ENCODE results near the gene RSPO4.
"Not testable (repeated sequence)": the region's sequence is repeated elsewhere in the genome, so short reads cannot be mapped to it uniquely, and the experiment has no call there.

The RSPO4 gene

DNA sequence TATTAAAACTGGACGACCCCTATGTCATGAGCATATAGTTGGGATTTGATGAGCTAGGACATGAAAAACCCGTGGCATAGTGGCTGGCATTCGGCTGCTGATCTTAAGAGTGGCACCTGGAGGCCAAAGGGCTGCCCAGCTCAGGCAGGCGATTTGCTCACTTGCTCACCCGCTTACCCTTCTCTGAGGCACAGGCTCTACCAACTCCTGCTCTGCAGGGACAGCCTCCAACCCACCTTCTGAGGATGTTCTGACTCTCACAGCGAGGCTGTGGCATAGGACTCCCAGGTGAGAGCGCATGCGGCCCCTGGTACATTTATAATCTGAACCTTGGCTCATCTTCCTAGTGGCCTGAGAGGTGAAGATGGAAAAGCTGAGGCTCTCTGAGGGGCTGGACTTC, 995 bp downstream of the RSPO4 start:
- H3K36me3 ChIP-seq (ENCODE audit: control insufficient read depth, insufficient read depth, low read length): no peaks in the 10 kb centered on the region
- H3K9ac ChIP-seq (ENCODE audit: low read length): no peak overlapping the region
- no peaks in the 10 kb centered on the region for H3K4me1 ChIP-seq (ENCODE audit: control insufficient read depth, insufficient read depth, low read length)
- peaks cover 16% of the 10 kb centered on the region for H3K27me3 ChIP-seq (ENCODE audit: control insufficient read depth, insufficient read depth, low read length)
- no peak overlapping the region for H3K27ac ChIP-seq (ENCODE audit: low read depth, low read length)
- no peak overlapping the region for H3K4me3 ChIP-seq (ENCODE audit: low read length)

- Histone ChIP-seq H3K4me3 (ENCODE audit: low read length) (no peak overlapping the region), H3K27me3 (ENCODE audit: control insufficient read depth, insufficient read depth, low read length) (peaks cover 16% of the 10 kb centered on the region), H3K4me1 (ENCODE audit: control insufficient read depth, insufficient read depth, low read length) (no peaks in the 10 kb centered on the region), H3K27ac (ENCODE audit: low read depth, low read length) (no peak overlapping the region), H3K9ac (ENCODE audit: low read length) (no peak overlapping the region), H3K36me3 (ENCODE audit: control insufficient read depth, insufficient read depth, low read length) (no peaks in the 10 kb centered on the region)
Measured at GRCh38 chr20:998231-998830, 3.8 kb downstream of the RSPO4 start.

GRCh38 chr20:997486-997885, 4.6 kb downstream of the RSPO4 start:
- H3K36me3 ChIP-seq (ENCODE audit: control insufficient read depth, insufficient read depth, low read length): no peaks in the 10 kb centered on the region
- no peaks in the 10 kb centered on the region for H3K4me1 ChIP-seq (ENCODE audit: control insufficient read depth, insufficient read depth, low read length)
- no peak overlapping the region for H3K27ac ChIP-seq (ENCODE audit: low read depth, low read length)
- no peak overlapping the region for H3K9ac ChIP-seq (ENCODE audit: low read length)
- no peak overlapping the region for H3K4me3 ChIP-seq (ENCODE audit: low read length)
- H3K27me3 ChIP-seq (ENCODE audit: control insufficient read depth, insufficient read depth, low read length): peaks cover 8% of the 10 kb centered on the region

DNA sequence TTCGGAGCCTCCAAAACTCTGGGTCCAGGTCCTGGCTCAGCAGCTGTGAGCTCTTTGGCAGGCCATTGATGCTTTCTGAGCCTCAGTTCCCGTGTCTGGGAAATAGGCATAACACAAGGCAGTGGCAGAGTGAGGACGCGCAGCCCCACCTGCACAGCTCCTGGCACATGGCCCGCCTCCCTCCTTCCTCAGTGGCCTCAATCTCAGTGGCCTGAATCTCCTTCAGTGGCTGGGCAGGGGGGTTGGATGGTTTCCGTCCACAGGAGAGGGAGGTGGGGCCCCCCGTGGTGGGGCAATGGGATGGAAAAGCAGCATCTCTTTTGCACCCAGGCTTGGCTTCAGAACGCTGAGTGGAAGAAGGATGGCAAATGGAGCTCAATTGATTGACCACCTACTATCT, 5.1 kb downstream of the RSPO4 start:
- Histone ChIP-seq H3K9ac (ENCODE audit: low read length) (no peak overlapping the region), H3K27me3 (ENCODE audit: control insufficient read depth, insufficient read depth, low read length) (peaks cover 7% of the 10 kb centered on the region), H3K4me3 (ENCODE audit: low read length) (no peak overlapping the region), H3K4me1 (ENCODE audit: control insufficient read depth, insufficient read depth, low read length) (no peaks in the 10 kb centered on the region), H3K27ac (ENCODE audit: low read depth, low read length) (no peak overlapping the region), H3K36me3 (ENCODE audit: control insufficient read depth, insufficient read depth, low read length) (no peaks in the 10 kb centered on the region)

DNA sequence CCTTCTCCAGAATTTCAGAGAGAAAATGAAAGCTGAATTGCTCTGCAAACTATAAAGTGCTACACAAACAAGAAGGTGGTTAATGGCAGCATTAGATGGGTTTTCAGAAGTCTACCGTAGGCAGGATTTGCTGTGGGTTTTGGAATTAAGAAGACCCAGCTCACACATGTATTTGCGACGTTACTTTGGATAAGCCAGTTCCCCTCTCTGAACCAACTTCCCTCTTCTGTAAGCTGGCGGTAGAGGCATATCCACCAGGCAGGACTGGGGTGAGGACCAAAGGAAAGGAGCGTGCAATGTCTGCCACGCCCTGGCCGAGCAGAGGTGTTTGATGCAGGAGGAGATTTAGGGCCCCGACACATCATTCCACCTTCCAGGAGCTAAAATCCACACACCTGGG, 6.9 kb downstream of the RSPO4 start:
- Histone ChIP-seq H3K27me3 (ENCODE audit: control insufficient read depth, insufficient read depth, low read length) (no peaks in the 10 kb centered on the region), H3K9ac (ENCODE audit: low read length) (no peak overlapping the region), H3K4me1 (ENCODE audit: control insufficient read depth, insufficient read depth, low read length) (no peaks in the 10 kb centered on the region), H3K4me3 (ENCODE audit: low read length) (no peak overlapping the region), H3K36me3 (ENCODE audit: control insufficient read depth, insufficient read depth, low read length) (no peaks in the 10 kb centered on the region), H3K27ac (ENCODE audit: low read depth, low read length) (no peak overlapping the region)

DNA sequence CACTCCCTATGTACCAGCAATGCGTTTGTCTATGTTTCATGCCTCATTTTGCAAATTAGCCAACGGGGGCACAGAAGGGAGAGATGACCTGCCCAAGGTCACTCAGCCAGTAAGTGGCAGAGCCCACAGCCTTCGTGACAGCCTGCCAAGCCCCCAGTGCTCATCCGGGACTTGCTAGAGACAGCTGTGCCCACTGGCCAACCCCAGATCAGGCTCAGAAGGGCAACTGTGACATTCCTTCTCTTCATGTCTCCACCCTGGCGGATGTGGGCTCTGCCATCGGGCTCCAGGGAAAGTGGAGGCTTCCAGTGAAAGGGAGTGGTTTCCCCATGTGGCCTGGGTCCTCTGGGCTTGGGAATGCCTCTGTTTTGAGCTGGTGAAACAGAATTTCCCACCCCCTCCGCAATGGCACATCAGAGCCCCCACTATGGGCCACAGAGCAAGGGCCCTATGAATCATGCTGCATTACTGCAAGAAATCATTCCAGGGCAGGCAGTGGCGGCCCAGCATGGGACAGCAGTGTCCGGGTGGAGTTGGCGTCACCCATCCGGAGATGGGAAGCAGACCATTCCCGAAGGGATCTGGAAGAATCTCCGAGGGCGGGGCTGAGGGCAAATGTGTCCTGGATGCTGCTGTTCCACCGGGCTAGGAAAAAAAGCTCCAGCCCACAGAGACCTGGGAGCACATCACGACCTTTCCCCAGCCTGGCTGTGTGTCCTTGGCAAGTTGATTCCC, 9.1 kb downstream of the RSPO4 start:
- H3K4me3 ChIP-seq (ENCODE audit: low read length): no peak overlapping the region
- no peaks in the 10 kb centered on the region for H3K27me3 ChIP-seq (ENCODE audit: control insufficient read depth, insufficient read depth, low read length)
- H3K4me1 ChIP-seq (ENCODE audit: control insufficient read depth, insufficient read depth, low read length): no peaks in the 10 kb centered on the region
- no peaks in the 10 kb centered on the region for H3K36me3 ChIP-seq (ENCODE audit: control insufficient read depth, insufficient read depth, low read length)
- H3K27ac ChIP-seq (ENCODE audit: low read depth, low read length): no peak overlapping the region
- no peak overlapping the region for H3K9ac ChIP-seq (ENCODE audit: low read length)

DNA sequence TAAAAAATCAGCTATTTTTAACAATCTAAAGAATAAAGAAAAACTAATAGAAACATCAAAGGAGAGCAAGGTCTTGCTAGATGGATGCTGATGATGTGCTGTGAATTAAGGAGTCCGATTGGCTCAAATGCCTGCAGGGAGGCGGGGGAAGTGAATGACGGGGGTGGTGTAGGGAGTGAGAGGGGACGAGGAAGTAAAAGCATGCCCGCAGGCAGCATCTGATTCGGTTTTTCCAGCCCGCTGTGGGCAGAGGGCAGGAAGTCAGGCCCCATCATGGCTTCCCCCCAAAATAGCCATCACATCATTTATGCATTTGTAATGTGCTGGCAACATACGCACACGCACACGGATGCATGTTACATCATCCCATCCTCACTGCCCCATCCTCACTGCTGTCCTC, 10.3 kb downstream of the RSPO4 start:
- Histone ChIP-seq H3K4me3 (ENCODE audit: low read length) (no peak overlapping the region), H3K27me3 (ENCODE audit: control insufficient read depth, insufficient read depth, low read length) (no peaks in the 10 kb centered on the region), H3K4me1 (ENCODE audit: control insufficient read depth, insufficient read depth, low read length) (no peaks in the 10 kb centered on the region), H3K36me3 (ENCODE audit: control insufficient read depth, insufficient read depth, low read length) (no peaks in the 10 kb centered on the region), H3K9ac (ENCODE audit: low read length) (no peak overlapping the region), H3K27ac (ENCODE audit: low read depth, low read length) (no peak overlapping the region)

- Histone ChIP-seq H3K27me3 (ENCODE audit: control insufficient read depth, insufficient read depth, low read length) (no peaks in the 10 kb centered on the region), H3K27ac (ENCODE audit: low read depth, low read length) (no peak overlapping the region), H3K4me1 (ENCODE audit: control insufficient read depth, insufficient read depth, low read length) (no peaks in the 10 kb centered on the region), H3K9ac (ENCODE audit: low read length) (no peak overlapping the region), H3K36me3 (ENCODE audit: control insufficient read depth, insufficient read depth, low read length) (no peaks in the 10 kb centered on the region), H3K4me3 (ENCODE audit: low read length) (no peak overlapping the region)
Measured at GRCh38 chr20:990293-990959, 11.7 kb downstream of the RSPO4 start.

- H3K27me3 ChIP-seq (ENCODE audit: control insufficient read depth, insufficient read depth, low read length): peaks cover 4% of the 10 kb centered on the region
- H3K4me3 ChIP-seq (ENCODE audit: low read length): no peak overlapping the region
- H3K27ac ChIP-seq (ENCODE audit: low read depth, low read length): no peak overlapping the region
- H3K36me3 ChIP-seq (ENCODE audit: control insufficient read depth, insufficient read depth, low read length): no peaks in the 10 kb centered on the region
- no peak overlapping the region for H3K9ac ChIP-seq (ENCODE audit: low read length)
- H3K4me1 ChIP-seq (ENCODE audit: control insufficient read depth, insufficient read depth, low read length): no peaks in the 10 kb centered on the region
Measured at GRCh38 chr20:988272-988671, 13.8 kb downstream of the RSPO4 start.

DNA sequence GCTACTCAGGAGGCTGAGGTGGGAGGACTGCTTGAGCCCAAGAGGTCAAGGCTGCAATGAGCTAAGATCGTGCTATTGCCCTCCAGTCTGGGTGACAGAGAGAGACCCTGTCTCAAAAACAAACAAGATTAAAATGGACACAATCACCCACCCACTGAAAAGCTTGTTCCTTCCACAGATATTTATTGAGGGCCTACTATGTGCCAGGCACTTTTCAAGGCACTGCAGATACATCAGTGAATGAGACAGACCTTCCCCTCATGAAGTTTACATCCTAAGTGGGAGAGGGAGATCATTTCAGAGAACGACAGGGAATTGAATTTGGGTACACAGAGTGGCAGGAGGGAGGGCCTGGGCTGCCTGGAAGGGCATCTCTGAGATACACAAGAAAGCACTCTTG, 14.4 kb downstream of the RSPO4 start:
- Histone ChIP-seq H3K9ac (ENCODE audit: low read length) (no peak overlapping the region), H3K4me1 (ENCODE audit: control insufficient read depth, insufficient read depth, low read length) (no peaks in the 10 kb centered on the region), H3K36me3 (ENCODE audit: control insufficient read depth, insufficient read depth, low read length) (no peaks in the 10 kb centered on the region), H3K27me3 (ENCODE audit: control insufficient read depth, insufficient read depth, low read length) (peaks cover 4% of the 10 kb centered on the region), H3K27ac (ENCODE audit: low read depth, low read length) (no peak overlapping the region), H3K4me3 (ENCODE audit: low read length) (no peak overlapping the region)

GRCh38 chr20:986733-987355, 15.3 kb downstream of the RSPO4 start:
- no peaks in the 10 kb centered on the region for H3K36me3 ChIP-seq (ENCODE audit: control insufficient read depth, insufficient read depth, low read length)
- no peak overlapping the region for H3K4me3 ChIP-seq (ENCODE audit: low read length)
- no peaks in the 10 kb centered on the region for H3K4me1 ChIP-seq (ENCODE audit: control insufficient read depth, insufficient read depth, low read length)
- H3K27ac ChIP-seq (ENCODE audit: low read depth, low read length): no peak overlapping the region
- no peak overlapping the region for H3K9ac ChIP-seq (ENCODE audit: low read length)
- H3K27me3 ChIP-seq (ENCODE audit: control insufficient read depth, insufficient read depth, low read length): peaks cover 4% of the 10 kb centered on the region

DNA sequence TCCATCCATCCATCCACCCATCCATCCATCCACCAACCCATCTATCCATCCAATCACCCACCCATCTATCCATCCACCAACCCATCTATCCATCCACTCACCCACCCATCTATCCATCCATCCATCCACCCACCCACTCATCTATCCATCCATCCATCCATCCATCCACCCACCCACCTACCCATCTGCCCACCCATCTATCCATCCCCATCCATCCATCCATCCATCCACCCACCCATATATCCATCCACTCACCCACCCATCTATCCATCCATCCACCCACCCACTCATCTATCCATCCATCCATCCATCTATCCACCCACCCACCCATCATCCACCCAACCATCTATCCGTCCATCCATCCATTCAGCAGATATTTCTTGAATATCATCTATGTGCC, 17.1 kb downstream of the RSPO4 start:
- not testable (repeated sequence) for H3K9ac ChIP-seq (ENCODE audit: low read length); H3K4me1 ChIP-seq (ENCODE audit: control insufficient read depth, insufficient read depth, low read length); H3K27ac ChIP-seq (ENCODE audit: low read depth, low read length); H3K4me3 ChIP-seq (ENCODE audit: low read length); H3K36me3 ChIP-seq (ENCODE audit: control insufficient read depth, insufficient read depth, low read length)
- H3K27me3 ChIP-seq (ENCODE audit: control insufficient read depth, insufficient read depth, low read length): peaks cover 10% of the 10 kb centered on the region

Measured in rectal smooth muscle tissue (tissue), 1 donor.